HepG2 (cell line): ENCODE results near the gene BLOC1S1. TPM values are rescaled to one million over a fixed set of nuclear protein-coding genes. Genes with fewer than 3 reads are reported as not detected.
A peak's percentile ranks its signal among the peaks of the same experiment; 100 is the strongest.

Source experiments
- FOXK1 ChIP-seq: sonication (generic); formaldehyde crosslinking; IDR thresholded peaks from 2 replicates; pipeline ENCODE4 v1.4.0; 2020; ENCODE audit warnings: low read depth, missing genetic modification reagents, borderline replicate concordance
- IRF2 ChIP-seq: IDR thresholded peaks from 2 replicates; pipeline ENCODE4 v1.6.1; 2018; ENCODE audit warnings: missing genetic modification reagents, missing compliant biosample characterization
- NFIB ChIP-seq: sonication (generic); formaldehyde crosslinking; IDR thresholded peaks from 2 replicates; pipeline ENCODE4 v1.9.0; 2021; ENCODE audit warnings: missing genetic modification reagents, mild to moderate bottlenecking, borderline replicate concordance
- RBM22 ChIP-seq: fragments of 200-400 bp; formaldehyde crosslinking; optimal IDR thresholded peaks from 2 replicates; pipeline ENCODE3; 2017; ENCODE audit warnings: mild to moderate bottlenecking, low read length, moderate library complexity
- RXRA ChIP-seq: sonication (generic); formaldehyde crosslinking; IDR thresholded peaks from 2 replicates; pipeline ENCODE4 v1.5.1; 2020; ENCODE audit warnings: missing genetic modification reagents
- SALL1 ChIP-seq: sonication (generic); formaldehyde crosslinking; IDR thresholded peaks from 2 replicates; pipeline ENCODE4 v1.8.0; 2022; ENCODE audit warnings: mild to moderate bottlenecking, missing genetic modification reagents
- SETDB1 ChIP-seq: sonication (generic); formaldehyde crosslinking; IDR thresholded peaks from 2 replicates; pipeline ENCODE4 v1.5.1; 2020; ENCODE audit warnings: missing genetic modification reagents, mild to moderate bottlenecking, borderline replicate concordance
- SP2 ChIP-seq: sonication (generic); formaldehyde crosslinking; IDR thresholded peaks from 2 replicates; pipeline ENCODE4 v1.5.1; 2020; ENCODE audit warnings: mild to moderate bottlenecking, missing genetic modification reagents
- THAP11 ChIP-seq: IDR thresholded peaks from 2 replicates; pipeline ENCODE4 v1.6.1; 2016; ENCODE audit warnings: missing biosample characterization, missing genetic modification reagents
- YEATS2 ChIP-seq: sonication (generic); formaldehyde crosslinking; IDR thresholded peaks from 2 replicates; pipeline ENCODE4 v1.4.0; 2020; ENCODE audit warnings: missing genetic modification reagents, borderline replicate concordance
- ZBTB7A ChIP-seq: sonication (generic); formaldehyde crosslinking; IDR thresholded peaks from 2 replicates; pipeline ENCODE4 v1.8.0; 2022; ENCODE audit warnings: mild to moderate bottlenecking, missing genetic modification reagents
- ZEB1 ChIP-seq: IDR thresholded peaks from 2 replicates; pipeline ENCODE4 v1.6.1; 2012; ENCODE audit warnings: mild to moderate bottlenecking, low read depth, inconsistent platforms; ENCODE audit not compliant: insufficient replicate concordance
- ZFYVE20 ChIP-seq: sonication (generic); formaldehyde crosslinking; IDR thresholded peaks from 2 replicates; pipeline ENCODE4 v1.8.0; 2023; ENCODE audit warnings: low read depth, mild to moderate bottlenecking, moderate library complexity, missing genetic modification reagents, borderline replicate concordance
- ZNF136 ChIP-seq: sonication (generic); formaldehyde crosslinking; IDR thresholded peaks from 2 replicates; pipeline ENCODE4 v1.8.1; 2022; ENCODE audit warnings: low read depth, mild to moderate bottlenecking, moderate library complexity, missing genetic modification reagents
- ZNF501 ChIP-seq: sonication (generic); formaldehyde crosslinking; IDR thresholded peaks from 2 replicates; pipeline ENCODE4 v1.5.1; 2020; ENCODE audit warnings: mild to moderate bottlenecking, moderate library complexity, missing genetic modification reagents
- ZNF792 ChIP-seq: IDR thresholded peaks from 2 replicates; pipeline ENCODE4 v1.6.1; 2016
- polyA plus RNA-seq, 8 experiments: library from polyadenylated mRNA; depleted of rRNA in 3 of 8; stranded (reverse) in 7 of 8; unstranded in 1 of 8; fragments of >200 nt; fragmentation: Illumina TruSeq in 4 of 8; extraction: Trizol in 4 of 8; gene quantifications; 2 replicates each; pipeline versions ENCODE4 v1.2.1 to v1.2.3, GENCODE V29; 2011 to 2016; ENCODE audit warnings: low read depth in 4 of 8, missing spikeins in 1 of 8, mixed read lengths in 1 of 8; ENCODE audit not compliant: insufficient read depth in 1 of 8
- total RNA-seq, 5 experiments: library from RNA; depleted of rRNA; stranded (reverse); fragments of >200 nt; fragmentation: Illumina TruSeq; extraction: Trizol; gene quantifications; 2 replicates each; pipeline ENCODE4 v1.2.3, GENCODE V29; 2016; ENCODE audit warnings: low read depth in 1 of 5
- TF ChIP-seq, protein P1 (sequence below): sonication (generic); formaldehyde crosslinking; IDR thresholded peaks from 2 replicates; pipeline ENCODE4 v1.4.0; 2020; ENCODE audit warnings: low read depth, mild to moderate bottlenecking, missing genetic modification reagents
- TF ChIP-seq, protein P2 (sequence below): sonication (generic); formaldehyde crosslinking; IDR thresholded peaks from 2 replicates; pipeline ENCODE4 v1.4.0; 2020; ENCODE audit warnings: missing genetic modification reagents
- TF ChIP-seq, protein P3 (sequence below): IDR thresholded peaks from 2 replicates; pipeline ENCODE4 v1.6.1; 2012; ENCODE audit warnings: inconsistent platforms
- TF ChIP-seq, protein P4 (sequence below): IDR thresholded peaks from 2 replicates; pipeline ENCODE4 v1.6.1; 2016; ENCODE audit warnings: low read depth, missing genetic modification reagents, missing compliant biosample characterization

The BLOC1S1 gene
- total and polyA plus RNA-seq, 2 of the 13 experiments (the other 11 are each of a cell fraction or from before 2014, with no cell fraction given) = 55.1 to 95.3 TPM

DNA sequence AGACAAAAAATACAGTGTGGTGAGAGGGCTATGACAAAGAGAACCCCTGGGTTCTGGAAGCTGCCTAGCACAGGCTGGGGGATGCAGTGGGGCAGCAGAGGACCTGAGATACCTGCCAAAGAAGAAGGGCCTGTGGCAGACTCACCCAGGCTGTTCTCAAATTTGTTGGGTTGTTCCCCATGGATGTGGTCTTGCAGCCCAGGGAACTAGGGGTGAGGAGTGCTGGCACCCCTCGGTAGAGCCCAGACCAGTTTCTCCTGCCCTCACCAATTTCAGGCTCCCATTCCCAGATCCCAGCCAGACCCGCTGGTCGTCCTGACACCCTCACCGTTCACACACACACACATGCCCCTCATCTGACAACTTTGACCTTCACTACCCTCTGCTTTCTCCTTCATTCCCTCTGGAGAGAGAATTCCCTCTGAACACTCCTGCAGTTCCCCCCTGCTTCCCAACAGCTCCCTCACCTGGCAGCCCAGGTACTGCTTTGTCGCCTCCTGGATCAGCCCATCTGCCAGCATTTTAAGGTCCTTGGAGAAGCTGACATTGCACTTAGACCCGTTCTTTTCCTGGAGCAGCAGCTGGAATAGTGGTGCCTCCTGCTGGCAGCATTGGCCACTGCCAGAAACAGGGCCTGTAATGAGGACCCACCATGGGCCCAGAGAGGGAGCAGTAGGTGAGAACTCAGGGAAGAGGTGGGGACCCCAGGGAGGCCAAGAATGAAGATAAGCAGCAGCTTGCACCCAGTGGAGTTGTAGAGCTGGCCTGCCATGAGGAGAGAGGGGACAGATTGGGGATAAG lies 21.1 kb downstream of the BLOC1S1 start (continued):
- TF ChIP-seq RBM22 (no peak), IRF2 (CRISPR knock-in tag) (peak; percentile 43; the same call in 1 of the 2 replicates), ZNF136 (CRISPR knock-in tag) (no peak), SALL1 (peak; percentile 51), NFIB (CRISPR knock-in tag) (no peak), FOXK1 (CRISPR knock-in tag) (peak; percentile 25; the same call in 1 of the 2 replicates), ZNF792 (CRISPR knock-in tag) (peak; percentile 75; the same call in 1 of the 2 replicates), YEATS2 (CRISPR knock-in tag) (peak; percentile 20; the same call in 1 of the 2 replicates), ZBTB7A (no peak), ZFYVE20 (CRISPR knock-in tag) (no peak), SP2 (CRISPR knock-in tag) (no peak), THAP11 (CRISPR knock-in tag) (peak; percentile 37; the same call in 1 of the 2 replicates), SETDB1 (CRISPR knock-in tag) (no peak), RXRA (CRISPR knock-in tag) (peak; percentile 50; the same call in 1 of the 2 replicates), ZNF501 (0 out of 2 replicates have a peak, but pooled peaks have one; percentile 44), ZEB1 (peak; percentile 59)
- TF ChIP-seq, protein P1, sequence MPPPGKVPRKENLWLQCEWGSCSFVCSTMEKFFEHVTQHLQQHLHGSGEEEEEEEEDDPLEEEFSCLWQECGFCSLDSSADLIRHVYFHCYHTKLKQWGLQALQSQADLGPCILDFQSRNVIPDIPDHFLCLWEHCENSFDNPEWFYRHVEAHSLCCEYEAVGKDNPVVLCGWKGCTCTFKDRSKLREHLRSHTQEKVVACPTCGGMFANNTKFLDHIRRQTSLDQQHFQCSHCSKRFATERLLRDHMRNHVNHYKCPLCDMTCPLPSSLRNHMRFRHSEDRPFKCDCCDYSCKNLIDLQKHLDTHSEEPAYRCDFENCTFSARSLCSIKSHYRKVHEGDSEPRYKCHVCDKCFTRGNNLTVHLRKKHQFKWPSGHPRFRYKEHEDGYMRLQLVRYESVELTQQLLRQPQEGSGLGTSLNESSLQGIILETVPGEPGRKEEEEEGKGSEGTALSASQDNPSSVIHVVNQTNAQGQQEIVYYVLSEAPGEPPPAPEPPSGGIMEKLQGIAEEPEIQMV (CRISPR knock-in tag) = peak; percentile 45; the same call in 1 of the 2 replicates
- TF ChIP-seq, protein P2, sequence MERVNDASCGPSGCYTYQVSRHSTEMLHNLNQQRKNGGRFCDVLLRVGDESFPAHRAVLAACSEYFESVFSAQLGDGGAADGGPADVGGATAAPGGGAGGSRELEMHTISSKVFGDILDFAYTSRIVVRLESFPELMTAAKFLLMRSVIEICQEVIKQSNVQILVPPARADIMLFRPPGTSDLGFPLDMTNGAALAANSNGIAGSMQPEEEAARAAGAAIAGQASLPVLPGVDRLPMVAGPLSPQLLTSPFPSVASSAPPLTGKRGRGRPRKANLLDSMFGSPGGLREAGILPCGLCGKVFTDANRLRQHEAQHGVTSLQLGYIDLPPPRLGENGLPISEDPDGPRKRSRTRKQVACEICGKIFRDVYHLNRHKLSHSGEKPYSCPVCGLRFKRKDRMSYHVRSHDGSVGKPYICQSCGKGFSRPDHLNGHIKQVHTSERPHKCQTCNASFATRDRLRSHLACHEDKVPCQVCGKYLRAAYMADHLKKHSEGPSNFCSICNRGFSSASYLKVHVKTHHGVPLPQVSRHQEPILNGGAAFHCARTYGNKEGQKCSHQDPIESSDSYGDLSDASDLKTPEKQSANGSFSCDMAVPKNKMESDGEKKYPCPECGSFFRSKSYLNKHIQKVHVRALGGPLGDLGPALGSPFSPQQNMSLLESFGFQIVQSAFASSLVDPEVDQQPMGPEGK = peak; percentile 58
- TF ChIP-seq, protein P3, sequence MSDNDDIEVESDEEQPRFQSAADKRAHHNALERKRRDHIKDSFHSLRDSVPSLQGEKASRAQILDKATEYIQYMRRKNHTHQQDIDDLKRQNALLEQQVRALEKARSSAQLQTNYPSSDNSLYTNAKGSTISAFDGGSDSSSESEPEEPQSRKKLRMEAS = peak; percentile 52; the same call in 1 of the 2 replicates
- TF ChIP-seq, protein P4, sequence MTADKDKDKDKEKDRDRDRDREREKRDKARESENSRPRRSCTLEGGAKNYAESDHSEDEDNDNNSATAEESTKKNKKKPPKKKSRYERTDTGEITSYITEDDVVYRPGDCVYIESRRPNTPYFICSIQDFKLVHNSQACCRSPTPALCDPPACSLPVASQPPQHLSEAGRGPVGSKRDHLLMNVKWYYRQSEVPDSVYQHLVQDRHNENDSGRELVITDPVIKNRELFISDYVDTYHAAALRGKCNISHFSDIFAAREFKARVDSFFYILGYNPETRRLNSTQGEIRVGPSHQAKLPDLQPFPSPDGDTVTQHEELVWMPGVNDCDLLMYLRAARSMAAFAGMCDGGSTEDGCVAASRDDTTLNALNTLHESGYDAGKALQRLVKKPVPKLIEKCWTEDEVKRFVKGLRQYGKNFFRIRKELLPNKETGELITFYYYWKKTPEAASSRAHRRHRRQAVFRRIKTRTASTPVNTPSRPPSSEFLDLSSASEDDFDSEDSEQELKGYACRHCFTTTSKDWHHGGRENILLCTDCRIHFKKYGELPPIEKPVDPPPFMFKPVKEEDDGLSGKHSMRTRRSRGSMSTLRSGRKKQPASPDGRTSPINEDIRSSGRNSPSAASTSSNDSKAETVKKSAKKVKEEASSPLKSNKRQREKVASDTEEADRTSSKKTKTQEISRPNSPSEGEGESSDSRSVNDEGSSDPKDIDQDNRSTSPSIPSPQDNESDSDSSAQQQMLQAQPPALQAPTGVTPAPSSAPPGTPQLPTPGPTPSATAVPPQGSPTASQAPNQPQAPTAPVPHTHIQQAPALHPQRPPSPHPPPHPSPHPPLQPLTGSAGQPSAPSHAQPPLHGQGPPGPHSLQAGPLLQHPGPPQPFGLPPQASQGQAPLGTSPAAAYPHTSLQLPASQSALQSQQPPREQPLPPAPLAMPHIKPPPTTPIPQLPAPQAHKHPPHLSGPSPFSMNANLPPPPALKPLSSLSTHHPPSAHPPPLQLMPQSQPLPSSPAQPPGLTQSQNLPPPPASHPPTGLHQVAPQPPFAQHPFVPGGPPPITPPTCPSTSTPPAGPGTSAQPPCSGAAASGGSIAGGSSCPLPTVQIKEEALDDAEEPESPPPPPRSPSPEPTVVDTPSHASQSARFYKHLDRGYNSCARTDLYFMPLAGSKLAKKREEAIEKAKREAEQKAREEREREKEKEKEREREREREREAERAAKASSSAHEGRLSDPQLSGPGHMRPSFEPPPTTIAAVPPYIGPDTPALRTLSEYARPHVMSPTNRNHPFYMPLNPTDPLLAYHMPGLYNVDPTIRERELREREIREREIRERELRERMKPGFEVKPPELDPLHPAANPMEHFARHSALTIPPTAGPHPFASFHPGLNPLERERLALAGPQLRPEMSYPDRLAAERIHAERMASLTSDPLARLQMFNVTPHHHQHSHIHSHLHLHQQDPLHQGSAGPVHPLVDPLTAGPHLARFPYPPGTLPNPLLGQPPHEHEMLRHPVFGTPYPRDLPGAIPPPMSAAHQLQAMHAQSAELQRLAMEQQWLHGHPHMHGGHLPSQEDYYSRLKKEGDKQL = no peak
